ENCODE data around the gene ETFB. TPM values are rescaled to one million over a fixed set of nuclear protein-coding genes. Genes with fewer than 3 reads are reported as not detected.
"Not testable (repeated sequence)": the region's sequence is repeated elsewhere in the genome, so short reads cannot be mapped to it uniquely, and the experiment has no call there.

ETFB gene
- total RNA-seq, 4 donors from 2014 or later: 18.8 to 56.6 (median 32.8) TPM

- no peak overlapping the region for H3K4me3 ChIP-seq
- intact Hi-C loops (cut with DNase I; ENCODE audit: low total_unique reads): no loop called here
- H3K9me3 ChIP-seq: no peaks in the 10 kb centered on the region
- no peaks in the 10 kb centered on the region for H3K36me3 ChIP-seq
- no peak for DNase-seq
- no peaks in the 10 kb centered on the region for H3K27me3 ChIP-seq
- no peaks in the 10 kb centered on the region for H3K4me1 ChIP-seq
- H3K27ac ChIP-seq: no peak overlapping the region
- TF ChIP-seq POLR2A (IDR thresholded peaks at IDR 0.05): no peak
- TF ChIP-seq, protein P1, sequence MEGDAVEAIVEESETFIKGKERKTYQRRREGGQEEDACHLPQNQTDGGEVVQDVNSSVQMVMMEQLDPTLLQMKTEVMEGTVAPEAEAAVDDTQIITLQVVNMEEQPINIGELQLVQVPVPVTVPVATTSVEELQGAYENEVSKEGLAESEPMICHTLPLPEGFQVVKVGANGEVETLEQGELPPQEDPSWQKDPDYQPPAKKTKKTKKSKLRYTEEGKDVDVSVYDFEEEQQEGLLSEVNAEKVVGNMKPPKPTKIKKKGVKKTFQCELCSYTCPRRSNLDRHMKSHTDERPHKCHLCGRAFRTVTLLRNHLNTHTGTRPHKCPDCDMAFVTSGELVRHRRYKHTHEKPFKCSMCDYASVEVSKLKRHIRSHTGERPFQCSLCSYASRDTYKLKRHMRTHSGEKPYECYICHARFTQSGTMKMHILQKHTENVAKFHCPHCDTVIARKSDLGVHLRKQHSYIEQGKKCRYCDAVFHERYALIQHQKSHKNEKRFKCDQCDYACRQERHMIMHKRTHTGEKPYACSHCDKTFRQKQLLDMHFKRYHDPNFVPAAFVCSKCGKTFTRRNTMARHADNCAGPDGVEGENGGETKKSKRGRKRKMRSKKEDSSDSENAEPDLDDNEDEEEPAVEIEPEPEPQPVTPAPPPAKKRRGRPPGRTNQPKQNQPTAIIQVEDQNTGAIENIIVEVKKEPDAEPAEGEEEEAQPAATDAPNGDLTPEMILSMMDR (IDR thresholded peaks at IDR 0.05): no peak
Observed at GRCh38 chr19:51399231-51399630, 33.0 kb upstream of the ETFB start.

DNA sequence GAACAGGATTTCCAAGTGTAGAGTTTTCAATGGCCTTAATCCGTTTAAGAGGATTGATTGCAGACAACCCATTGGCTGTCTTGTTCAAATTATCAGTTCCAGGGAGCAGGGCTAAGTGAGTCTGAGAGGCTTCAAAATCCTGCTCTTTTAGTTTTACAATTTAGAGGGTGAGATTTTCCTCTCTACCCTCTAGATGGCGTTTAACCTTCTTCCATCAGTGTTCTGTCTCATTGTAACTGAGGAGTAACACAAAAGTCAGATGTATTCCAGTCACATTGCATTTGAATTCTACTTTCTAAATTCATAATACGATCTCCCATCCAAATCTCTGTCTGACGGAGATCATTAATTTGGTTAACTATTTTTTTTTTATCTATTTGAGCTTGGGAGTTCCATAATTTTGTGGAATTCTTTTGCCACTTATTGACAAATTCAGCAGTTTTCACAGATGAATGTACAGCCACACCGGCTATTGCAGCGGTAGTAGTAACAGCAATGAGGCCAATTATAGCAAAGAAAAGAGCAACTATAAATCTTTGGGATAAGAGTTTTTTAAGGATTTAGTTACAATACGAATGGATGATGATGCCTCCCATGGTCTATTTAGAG lies 32.0 kb upstream of the ETFB start:
- Histone ChIP-seq H3K27ac (no peak overlapping the region), H3K27me3 (no peaks in the 10 kb centered on the region), H3K36me3 (no peaks in the 10 kb centered on the region), H3K9me3 (no peaks in the 10 kb centered on the region), H3K4me1 (no peaks in the 10 kb centered on the region), H3K4me3 (no peak overlapping the region)
- intact Hi-C loops (cut with DNase I; ENCODE audit: low total_unique reads): no loop called here
- TF ChIP-seq, protein P1 (IDR thresholded peaks at IDR 0.05): peak; percentile 21 to 45 (median 24)
- TF ChIP-seq POLR2A (IDR thresholded peaks at IDR 0.05): no peak
- no peak for DNase-seq

- H3K27me3 ChIP-seq; DNase-seq; intact Hi-C loops (cut with DNase I; ENCODE audit: low total_unique reads); H3K4me1 ChIP-seq; H3K27ac ChIP-seq; H3K9me3 ChIP-seq; H3K4me3 ChIP-seq; H3K36me3 ChIP-seq: not testable (repeated sequence)
Observed at GRCh38 chr19:51397453-51397852, 31.3 kb upstream of the ETFB start.

- intact Hi-C loops (cut with DNase I; ENCODE audit: low total_unique reads): no loop called here
- no peaks in the 10 kb centered on the region for H3K36me3 ChIP-seq
- no peaks in the 10 kb centered on the region for H3K4me1 ChIP-seq
- H3K27me3 ChIP-seq: no peaks in the 10 kb centered on the region
- H3K9me3 ChIP-seq: no peaks in the 10 kb centered on the region
- H3K4me3 ChIP-seq: no peak overlapping the region
- H3K27ac ChIP-seq: no peak overlapping the region
- no peak for TF ChIP-seq POLR2A (IDR thresholded peaks at IDR 0.05)
- TF ChIP-seq, protein P1 (IDR thresholded peaks at IDR 0.05): no peak
- DNase-seq: no peak
Observed at GRCh38 chr19:51396175-51396574, 30.0 kb upstream of the ETFB start.

DNA sequence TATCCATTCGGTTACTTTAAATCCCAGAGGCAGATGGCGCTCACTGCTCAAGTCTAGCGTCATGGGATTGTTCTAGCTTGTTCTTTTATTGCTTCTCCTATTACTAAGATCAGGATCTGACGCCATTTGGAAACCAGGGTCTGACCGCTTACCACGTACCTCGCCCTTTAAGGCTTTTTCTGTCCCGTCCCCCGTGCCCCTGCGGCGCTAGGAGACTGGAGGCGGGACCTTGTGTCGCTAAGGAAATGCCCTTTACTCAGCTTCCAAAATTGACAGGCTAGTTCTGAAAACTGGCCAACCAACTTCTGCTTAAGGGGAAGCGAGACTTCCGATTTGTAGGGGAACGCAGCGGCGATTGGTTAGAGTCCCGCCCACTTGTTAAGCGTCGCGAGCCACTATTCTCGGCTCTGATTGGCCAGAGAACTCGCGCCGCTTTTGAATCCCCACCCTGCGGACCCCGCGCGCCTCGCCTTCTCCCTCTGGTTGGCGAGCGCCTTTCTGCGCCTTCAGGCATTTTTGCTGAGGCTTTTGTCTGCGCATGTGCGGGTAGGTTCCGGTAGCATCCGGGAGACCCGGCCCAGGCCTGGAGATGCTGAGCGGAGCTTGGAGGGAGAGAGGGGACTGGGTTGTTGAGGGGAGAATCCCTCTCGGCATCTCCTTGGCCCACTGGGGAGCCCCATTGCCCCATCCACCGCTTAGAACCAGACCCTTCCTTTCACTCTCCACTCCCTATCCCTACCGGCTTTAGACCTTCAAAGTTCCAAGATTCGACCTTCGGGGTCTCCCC lies 28.1 kb upstream of the ETFB start:
- TF ChIP-seq POLR2A (IDR thresholded peaks at IDR 0.05): no peak
- TF ChIP-seq, protein P1 (IDR thresholded peaks at IDR 0.05): no peak
- DNase-seq: peak; percentile 88 to 95
- intact Hi-C loops (cut with DNase I; ENCODE audit: low total_unique reads): no loop called here
- no peaks in the 10 kb centered on the region for H3K4me1 ChIP-seq
- H3K27ac ChIP-seq: peak overlapping the region; percentile 70 to 75
- no peaks in the 10 kb centered on the region for H3K27me3 ChIP-seq
- no peaks in the 10 kb centered on the region for H3K36me3 ChIP-seq
- no peaks in the 10 kb centered on the region for H3K9me3 ChIP-seq
- H3K4me3 ChIP-seq: peak overlapping the region; percentile 30 to 37
